ENCODE data around the gene KIF9. TPM values are rescaled to one million over a fixed set of nuclear protein-coding genes. Genes with fewer than 3 reads are reported as not detected.
"Not testable (repeated sequence)": the region's sequence is repeated elsewhere in the genome, so short reads cannot be mapped to it uniquely, and the experiment has no call there.

KIF9 gene
- total RNA-seq, 4 donors from 2014 or later = 5.4 to 7.3 (median 6.4) TPM

DNA sequence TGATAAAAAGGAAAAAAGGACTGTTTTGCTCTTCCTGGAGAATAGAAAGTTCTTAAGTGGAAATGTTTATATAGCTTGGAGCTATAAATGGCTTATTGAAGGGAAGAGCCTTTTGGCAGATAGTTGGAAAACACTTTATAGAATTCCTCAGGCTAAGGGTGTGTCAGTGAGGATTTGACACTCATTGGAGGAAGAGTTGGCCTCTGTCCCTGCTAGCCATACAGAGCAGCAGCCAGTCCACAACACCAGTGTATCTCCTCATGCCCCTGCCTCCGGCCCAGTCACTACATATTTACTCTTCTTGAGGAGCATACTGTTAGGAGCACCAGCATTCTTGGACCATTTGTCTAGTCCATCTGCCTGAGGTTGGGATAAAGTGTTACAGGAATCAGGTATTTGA lies 36.3 kb upstream of the KIF9 start:
- no peak for TF ChIP-seq POLR2AphosphoS5 (IDR thresholded peaks at IDR 0.05)
- TF ChIP-seq, protein P1, sequence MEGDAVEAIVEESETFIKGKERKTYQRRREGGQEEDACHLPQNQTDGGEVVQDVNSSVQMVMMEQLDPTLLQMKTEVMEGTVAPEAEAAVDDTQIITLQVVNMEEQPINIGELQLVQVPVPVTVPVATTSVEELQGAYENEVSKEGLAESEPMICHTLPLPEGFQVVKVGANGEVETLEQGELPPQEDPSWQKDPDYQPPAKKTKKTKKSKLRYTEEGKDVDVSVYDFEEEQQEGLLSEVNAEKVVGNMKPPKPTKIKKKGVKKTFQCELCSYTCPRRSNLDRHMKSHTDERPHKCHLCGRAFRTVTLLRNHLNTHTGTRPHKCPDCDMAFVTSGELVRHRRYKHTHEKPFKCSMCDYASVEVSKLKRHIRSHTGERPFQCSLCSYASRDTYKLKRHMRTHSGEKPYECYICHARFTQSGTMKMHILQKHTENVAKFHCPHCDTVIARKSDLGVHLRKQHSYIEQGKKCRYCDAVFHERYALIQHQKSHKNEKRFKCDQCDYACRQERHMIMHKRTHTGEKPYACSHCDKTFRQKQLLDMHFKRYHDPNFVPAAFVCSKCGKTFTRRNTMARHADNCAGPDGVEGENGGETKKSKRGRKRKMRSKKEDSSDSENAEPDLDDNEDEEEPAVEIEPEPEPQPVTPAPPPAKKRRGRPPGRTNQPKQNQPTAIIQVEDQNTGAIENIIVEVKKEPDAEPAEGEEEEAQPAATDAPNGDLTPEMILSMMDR (IDR thresholded peaks at IDR 0.05) = no peak
- no peak for TF ChIP-seq EP300 (IDR thresholded peaks at IDR 0.05)
- no peak for TF ChIP-seq POLR2A (IDR thresholded peaks at IDR 0.05; ENCODE audit: low read depth)
- H3K9me3 ChIP-seq = no peaks in the 10 kb centered on the region
- intact Hi-C loops (cut with DNase I) = no loop called here
- peaks cover 24 to 41% (median 37%) of the 10 kb centered on the region in 4 donors for H3K4me1 ChIP-seq
- H3K27me3 ChIP-seq = no peaks in the 10 kb centered on the region
- peaks cover 6 to 45% (median 36%) of the 10 kb centered on the region in 4 donors for H3K36me3 ChIP-seq
- WGBS = 27% methylated on average over 1 of the region's 1 CpG
- H3K4me3 ChIP-seq = no peak overlapping the region
- DNase-seq (ENCODE audit: extremely low spot score) = no peak
- peak overlapping the region; percentile 21 to 45 (median 30) for H3K27ac ChIP-seq (replicated peaks in 1 of 4)

DNA sequence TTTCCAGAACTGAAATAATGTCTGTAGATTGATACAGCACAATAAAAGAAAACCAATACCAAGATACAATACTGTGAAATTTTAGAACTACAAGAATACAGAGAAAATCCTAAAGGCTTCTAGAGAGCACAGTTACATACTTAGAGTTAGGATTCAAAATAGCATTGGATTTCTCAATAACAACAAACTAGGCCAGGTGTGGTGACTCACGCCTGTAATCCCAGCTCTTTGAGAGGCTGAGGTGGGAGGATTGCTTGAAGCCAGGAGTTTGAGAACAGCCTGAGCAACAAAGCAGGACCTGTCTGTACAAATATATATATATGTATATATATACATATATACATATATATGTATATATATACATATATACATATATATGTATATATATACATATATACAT lies 33.6 kb upstream of the KIF9 start:
- H3K4me3 ChIP-seq; H3K27ac ChIP-seq (replicated peaks in 1 of 4); H3K27me3 ChIP-seq; intact Hi-C loops (cut with DNase I); H3K9me3 ChIP-seq; DNase-seq (ENCODE audit: extremely low spot score): not testable (repeated sequence)
- H3K4me1 ChIP-seq = peaks cover 24 to 42% (median 35%) of the 10 kb centered on the region in 4 donors
- peaks cover 0 to 18% (median 10%) of the 10 kb centered on the region in 4 donors for H3K36me3 ChIP-seq
- WGBS = 89% methylated on average over 1 of the region's 1 CpG

DNA sequence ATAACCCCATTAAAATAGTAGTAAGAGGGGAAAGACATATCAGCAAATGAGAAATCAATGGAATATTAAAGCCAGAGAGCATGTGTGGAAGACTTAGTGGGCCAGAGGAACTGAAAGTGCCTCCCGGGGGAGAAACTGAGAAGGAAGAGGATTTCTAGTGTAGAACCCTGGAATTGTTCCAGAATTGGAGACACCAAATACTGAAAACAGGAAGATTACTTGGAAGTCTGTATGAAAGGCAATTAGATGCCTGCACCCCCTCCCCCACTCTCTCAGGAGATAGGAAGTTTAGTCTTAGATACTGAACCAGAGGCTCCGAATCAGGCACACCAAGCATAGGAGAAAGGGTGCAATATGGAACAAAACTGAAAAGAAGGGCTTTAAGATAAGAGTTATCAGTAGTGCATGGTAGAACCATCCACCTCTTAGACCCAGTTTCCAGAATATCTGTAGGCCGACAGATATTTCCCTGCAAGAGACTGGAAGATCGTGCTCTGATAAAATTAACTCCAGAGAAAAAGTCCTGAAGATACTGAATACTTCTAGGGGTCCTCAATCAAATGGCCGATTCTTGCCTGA lies 32.6 kb upstream of the KIF9 start:
- TF ChIP-seq POLR2A (IDR thresholded peaks at IDR 0.05; ENCODE audit: low read depth) (no peak), EP300 (IDR thresholded peaks at IDR 0.05) (no peak), POLR2AphosphoS5 (IDR thresholded peaks at IDR 0.05) (no peak)
- TF ChIP-seq, protein P1 (IDR thresholded peaks at IDR 0.05) = no peak
- Histone ChIP-seq H3K4me3 (no peak overlapping the region), H3K4me1 (peaks cover 24 to 42% (median 35%) of the 10 kb centered on the region in 4 donors), H3K27ac (replicated peaks in 1 of 4) (no peak overlapping the region), H3K27me3 (no peaks in the 10 kb centered on the region), H3K36me3 (peaks cover 0 to 8% (median 1%) of the 10 kb centered on the region in 4 donors), H3K9me3 (no peaks in the 10 kb centered on the region)
- intact Hi-C loops (cut with DNase I) = no loop called here
- 78% methylated on average over 5 of the region's 5 CpGs for WGBS
- no peak for DNase-seq (ENCODE audit: extremely low spot score)

- no peak overlapping the region for H3K27ac ChIP-seq (replicated peaks in 1 of 4)
- 95% methylated on average over 8 of the region's 8 CpGs for WGBS
- intact Hi-C loops (cut with DNase I) = no loop called here
- no peaks in the 10 kb centered on the region for H3K9me3 ChIP-seq
- H3K4me3 ChIP-seq = no peak overlapping the region
- no peak for DNase-seq (ENCODE audit: extremely low spot score)
- TF ChIP-seq POLR2A (IDR thresholded peaks at IDR 0.05; ENCODE audit: low read depth) = no peak
- TF ChIP-seq, protein P1 (IDR thresholded peaks at IDR 0.05) = no peak
- TF ChIP-seq EP300 (IDR thresholded peaks at IDR 0.05) = no peak
- TF ChIP-seq POLR2AphosphoS5 (IDR thresholded peaks at IDR 0.05) = no peak
- peaks cover 24 to 37% (median 29%) of the 10 kb centered on the region in 4 donors for H3K4me1 ChIP-seq
- H3K36me3 ChIP-seq = no peaks in the 10 kb centered on the region
- no peaks in the 10 kb centered on the region for H3K27me3 ChIP-seq
These were observed 31.6 kb upstream of the KIF9 start for GRCh38 chr3:47314056-47314764.

DNA sequence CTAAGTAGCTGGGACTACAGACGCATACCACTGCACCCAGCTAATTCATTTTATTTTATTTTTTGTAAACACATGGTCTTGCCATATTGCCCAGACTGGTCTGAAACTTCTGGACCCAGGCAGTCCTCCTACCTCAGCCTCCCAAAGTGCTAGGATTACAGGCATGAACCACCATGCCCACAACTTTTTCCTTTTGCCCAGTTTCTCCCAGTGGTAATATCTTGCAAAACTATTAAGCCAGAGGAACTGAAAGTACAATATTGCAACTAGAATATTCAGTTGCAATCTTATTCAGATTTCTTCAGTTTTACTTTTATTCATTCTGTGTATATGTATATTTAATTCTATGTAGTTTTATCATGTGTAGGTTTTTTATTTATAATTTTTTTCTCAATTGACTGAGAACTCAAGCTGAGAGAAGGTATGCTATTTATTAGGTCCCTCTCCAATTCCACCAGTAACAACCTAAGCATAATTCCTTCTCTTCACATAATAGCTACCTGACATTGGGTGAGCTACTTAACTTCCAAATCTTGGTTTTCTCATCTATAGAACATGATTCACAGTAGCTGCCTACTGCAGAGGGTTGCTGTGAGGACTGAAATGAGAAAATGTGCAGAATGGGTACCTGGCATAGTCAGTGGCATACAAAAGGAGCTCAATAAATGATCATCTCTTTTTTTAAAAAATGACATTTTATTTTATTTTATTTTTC lies 30.9 kb upstream of the KIF9 start:
- intact Hi-C loops (cut with DNase I) = no loop called here
- Histone ChIP-seq H3K27ac (replicated peaks in 1 of 4) (no peak overlapping the region), H3K4me3 (no peak overlapping the region), H3K9me3 (no peaks in the 10 kb centered on the region), H3K36me3 (no peaks in the 10 kb centered on the region), H3K4me1 (peaks cover 17 to 30% (median 22%) of the 10 kb centered on the region in 4 donors), H3K27me3 (no peaks in the 10 kb centered on the region)
- no peak for DNase-seq (ENCODE audit: extremely low spot score)
- TF ChIP-seq POLR2A (IDR thresholded peaks at IDR 0.05; ENCODE audit: low read depth) (no peak), EP300 (IDR thresholded peaks at IDR 0.05) (no peak), POLR2AphosphoS5 (IDR thresholded peaks at IDR 0.05) (no peak)
- TF ChIP-seq, protein P1 (IDR thresholded peaks at IDR 0.05) = no peak
- 77% methylated on average over 1 of the region's 1 CpG for WGBS
